A673 (cell line): Measurements from ENCODE around the gene COQ7.

Source experiments
- CTCF ChIP-seq: fragments of 300-800, 200-600 bp; sonication (generic); conservative IDR thresholded peaks from 2 replicates; pipeline ENCODE4 v1.5.1; 2017; ENCODE audit warnings: low read depth, mild to moderate bottlenecking, antibody characterized with exemption, low read length, moderate library complexity, mixed read lengths
- EZH2 ChIP-seq: fragments of 200-600 bp; sonication (generic); IDR thresholded peaks from 2 replicates; pipeline ENCODE4 v1.6.1; 2017; ENCODE audit warnings: borderline replicate concordance, low read depth, mild to moderate bottlenecking, mixed read lengths, antibody characterized with exemption, low read length; ENCODE audit not compliant: poor library complexity, severe bottlenecking

GRCh38 chr16:19085679-19086200, 18.3 kb downstream of the COQ7 start:
- TF ChIP-seq CTCF = no peak
- no peak for TF ChIP-seq EZH2
